Activated CD8-positive, alpha-beta T cell treated with anti-CD3 and anti-CD28 coated beads, Interleukin-2, amount 10 ng/mL, durations not matched to agents 7 days and 5 days (primary cell): ENCODE measurements around the gene IMMP2L. TPM values are rescaled to one million over a fixed set of nuclear protein-coding genes. Genes with fewer than 3 reads are reported as not detected.
A peak's percentile ranks its signal among the peaks of the same experiment; 100 is the strongest.

ENCODE experiments used
- ATAC-seq: fragments of 150-1000 bp; cut with Tn5 transposase; one replicate; pipeline ENCODE4 v1.10.0; 2021; ENCODE audit warnings: moderate library complexity
- CTCF ChIA-PET: fragments of 350-600 bp; sonication (Branson Sonifier 250); formaldehyde crosslinking; loops from one replicate; lab custom pipeline; 2021; ENCODE audit warnings: antibody characterized with exemption; lab: Charles Lee
- POLR2A ChIA-PET: fragments of 350-600 bp; sonication (Branson Sonifier 250); formaldehyde crosslinking; loops from one replicate; lab custom pipeline; 2021; ENCODE audit warnings: antibody characterized with exemption; lab: Charles Lee
- DNase-seq: peaks from one replicate; pipeline ENCODE4 v3.0.0-alpha.2; 2020
- H3K27ac Mint-ChIP-seq: one replicate; pipeline ENCODE4 v1.8.0; 2021; ENCODE audit warnings: mild to moderate bottlenecking, mixed read lengths
- H3K27me3 Mint-ChIP-seq: one replicate; pipeline ENCODE4 v1.8.0; 2021; ENCODE audit warnings: low read depth, mixed read lengths
- H3K36me3 Mint-ChIP-seq: one replicate; pipeline ENCODE4 v1.8.0; 2021; ENCODE audit warnings: low read depth, mixed read lengths
- H3K4me1 Mint-ChIP-seq: one replicate; pipeline ENCODE4 v1.8.0; 2021; ENCODE audit warnings: low read depth, mixed read lengths
- H3K4me3 Mint-ChIP-seq: one replicate; pipeline ENCODE4 v1.8.0; 2021; ENCODE audit warnings: mild to moderate bottlenecking, mixed read lengths
- H3K9me3 Mint-ChIP-seq: one replicate; pipeline ENCODE4 v1.8.0; 2022; ENCODE audit warnings: mixed read lengths; ENCODE audit not compliant: insufficient read depth
- total RNA-seq, 2 experiments: library from RNA; stranded (reverse); gene quantifications; one replicate each; pipeline ENCODE4 v1.2.3, GENCODE V29; 2021

Gene IMMP2L
- total RNA-seq, 2 experiments from 2014 or later: 7.1 to 9.7 TPM

GRCh38 chr7:111047595-111047994, 514.7 kb downstream of the IMMP2L start:
- Mint-ChIP-seq H3K27me3 (no peaks in the 10 kb centered on the region), H3K36me3 (peaks cover 3% of the 10 kb centered on the region), H3K4me3 (no peak overlapping the region), H3K27ac (no peak overlapping the region), H3K4me1 (peaks cover 18% of the 10 kb centered on the region), H3K9me3 (peaks cover 5% of the 10 kb centered on the region)
- ChIA-PET POLR2A (no interaction called here), CTCF (interaction anchor here (2.9 kb wide), 1 partner anchor 10 kb away, joined by 10 read pairs; no protein-coding TSS in a partner anchor)
- no peak for ATAC-seq
- no peak for DNase-seq

- ChIA-PET POLR2A (no interaction called here), CTCF (no interaction called here)
- Mint-ChIP-seq H3K27ac (no peak overlapping the region), H3K4me1 (peaks cover 15% of the 10 kb centered on the region), H3K27me3 (no peaks in the 10 kb centered on the region), H3K36me3 (peaks cover 3% of the 10 kb centered on the region), H3K4me3 (no peak overlapping the region), H3K9me3 (no peaks in the 10 kb centered on the region)
- DNase-seq (no peak), ATAC-seq (no peak)
Measured at GRCh38 chr7:111045449-111045848, 516.8 kb downstream of the IMMP2L start.

- peaks cover 6% of the 10 kb centered on the region for H3K36me3 Mint-ChIP-seq
- no peak overlapping the region for H3K4me3 Mint-ChIP-seq
- H3K4me1 Mint-ChIP-seq: peaks cover 12% of the 10 kb centered on the region
- no peak for DNase-seq
- ChIA-PET CTCF (interaction anchor here (2.3 kb wide), 1 partner anchor 9 kb away, joined by 7 read pairs; no protein-coding TSS in a partner anchor), POLR2A (interaction anchor here (0.6 to 1.0 kb wide), 2 partner anchors 12 to 29 kb away, joined by 3 read pairs; no protein-coding TSS in a partner anchor)
- H3K27me3 Mint-ChIP-seq: no peaks in the 10 kb centered on the region
- no peak overlapping the region for H3K27ac Mint-ChIP-seq
- no peak for ATAC-seq
- peaks cover 6% of the 10 kb centered on the region for H3K9me3 Mint-ChIP-seq
Measured at GRCh38 chr7:111043561-111043960, 518.7 kb downstream of the IMMP2L start.

- Mint-ChIP-seq H3K4me3 (no peak overlapping the region), H3K4me1 (peaks cover 19% of the 10 kb centered on the region), H3K9me3 (peaks cover 9% of the 10 kb centered on the region), H3K27me3 (no peaks in the 10 kb centered on the region), H3K36me3 (peaks cover 6% of the 10 kb centered on the region), H3K27ac (no peak overlapping the region)
- DNase-seq (no peak), ATAC-seq (no peak)
- CTCF ChIA-PET: interaction anchor here (0.7 to 2.3 kb wide), 2 partner anchors 10 to 13 kb away, joined by 3 to 7 read pairs; no protein-coding TSS in a partner anchor
- POLR2A ChIA-PET: interaction anchor here (0.6 to 1.3 kb wide), 4 partner anchors 10 to 50 kb away, joined by 3 to 5 read pairs (median 3); no protein-coding TSS in a partner anchor
Measured at GRCh38 chr7:111042842-111043241, 519.5 kb downstream of the IMMP2L start.

GRCh38 chr7:111041577-111041976, 520.7 kb downstream of the IMMP2L start:
- Mint-ChIP-seq H3K9me3 (peaks cover 9% of the 10 kb centered on the region), H3K27ac (peak overlapping the region; percentile 50), H3K36me3 (peaks cover 6% of the 10 kb centered on the region), H3K27me3 (no peaks in the 10 kb centered on the region), H3K4me3 (peak overlapping the region; percentile 0), H3K4me1 (peaks cover 27% of the 10 kb centered on the region)
- POLR2A ChIA-PET: interaction anchor here (1.0 to 1.4 kb wide), 3 partner anchors 11 to 42 kb away, joined by 3 to 5 read pairs (median 3); no protein-coding TSS in a partner anchor
- no peak for DNase-seq
- peak; percentile 55 for ATAC-seq
- CTCF ChIA-PET: interaction anchor here (1.0 to 2.3 kb wide), 4 partner anchors 9 to 35 kb away, joined by 3 to 7 read pairs (median 4); no protein-coding TSS in a partner anchor

GRCh38 chr7:111038185-111038584, 524.1 kb downstream of the IMMP2L start:
- ATAC-seq (no peak), DNase-seq (no peak)
- ChIA-PET POLR2A (no interaction called here), CTCF (interaction anchor here (1.0 kb wide), 1 partner anchor 45 kb away, joined by 4 read pairs; no protein-coding TSS in a partner anchor)
- H3K9me3 Mint-ChIP-seq: peaks cover 9% of the 10 kb centered on the region
- no peak overlapping the region for H3K27ac Mint-ChIP-seq
- H3K4me3 Mint-ChIP-seq: no peak overlapping the region
- H3K36me3 Mint-ChIP-seq: peaks cover 6% of the 10 kb centered on the region
- no peaks in the 10 kb centered on the region for H3K27me3 Mint-ChIP-seq
- H3K4me1 Mint-ChIP-seq: peaks cover 23% of the 10 kb centered on the region

GRCh38 chr7:111031916-111032315, 530.4 kb downstream of the IMMP2L start:
- Mint-ChIP-seq H3K9me3 (no peaks in the 10 kb centered on the region), H3K36me3 (peaks cover 17% of the 10 kb centered on the region), H3K4me1 (peaks cover 33% of the 10 kb centered on the region), H3K27ac (no peak overlapping the region), H3K27me3 (no peaks in the 10 kb centered on the region), H3K4me3 (no peak overlapping the region)
- POLR2A ChIA-PET: no interaction called here
- ATAC-seq (no peak), DNase-seq (no peak)
- CTCF ChIA-PET: interaction anchor here (1.5 kb wide), 2 partner anchors 9 to 51 kb away, joined by 3 to 5 read pairs; no protein-coding TSS in a partner anchor

- H3K4me3 Mint-ChIP-seq: no peak overlapping the region
- DNase-seq (no peak), ATAC-seq (no peak)
- POLR2A ChIA-PET: interaction anchor here (0.6 to 7.3 kb wide), 3 partner anchors 11 to 62 kb away, joined by 3 to 69 read pairs (median 34); partner anchors contain the start of gene LRRN3
- H3K27me3 Mint-ChIP-seq: no peaks in the 10 kb centered on the region
- peaks cover 21% of the 10 kb centered on the region for H3K36me3 Mint-ChIP-seq
- CTCF ChIA-PET: interaction anchor here (0.8 to 5.8 kb wide), 10 partner anchors 12 to 68 kb away, joined by 3 to 28 read pairs (median 3); no protein-coding TSS in a partner anchor
- peak overlapping the region; percentile 72 for H3K27ac Mint-ChIP-seq
- no peaks in the 10 kb centered on the region for H3K9me3 Mint-ChIP-seq
- peaks cover 49% of the 10 kb centered on the region for H3K4me1 Mint-ChIP-seq
Measured at GRCh38 chr7:111030336-111030735, 532.0 kb downstream of the IMMP2L start.

- peak overlapping the region; percentile 72 for H3K27ac Mint-ChIP-seq
- no peaks in the 10 kb centered on the region for H3K27me3 Mint-ChIP-seq
- ChIA-PET CTCF (interaction anchor here (0.8 to 5.8 kb wide), 17 partner anchors 10 to 434 kb away, joined by 3 to 28 read pairs (median 4); partner anchors contain the start of gene LRRN3), POLR2A (interaction anchor here (0.9 to 7.3 kb wide), 9 partner anchors 9 to 63 kb away, joined by 3 to 69 read pairs (median 5); partner anchors contain the start of gene LRRN3)
- no peaks in the 10 kb centered on the region for H3K9me3 Mint-ChIP-seq
- peak; percentile 37 for DNase-seq
- peaks cover 55% of the 10 kb centered on the region for H3K4me1 Mint-ChIP-seq
- H3K36me3 Mint-ChIP-seq: peaks cover 21% of the 10 kb centered on the region
- H3K4me3 Mint-ChIP-seq: peak overlapping the region; percentile 32
- ATAC-seq: no peak
Measured at GRCh38 chr7:111029574-111030251, 532.6 kb downstream of the IMMP2L start.

GRCh38 chr7:111029141-111029572, 533.1 kb downstream of the IMMP2L start:
- H3K9me3 Mint-ChIP-seq: no peaks in the 10 kb centered on the region
- peaks cover 61% of the 10 kb centered on the region for H3K4me1 Mint-ChIP-seq
- peak; percentile 6 for ATAC-seq
- ChIA-PET POLR2A (interaction anchor here (0.9 to 7.3 kb wide), 9 partner anchors 8 to 64 kb away, joined by 3 to 69 read pairs (median 5); partner anchors contain the start of gene LRRN3), CTCF (interaction anchor here (1.1 to 5.8 kb wide), 14 partner anchors 10 to 433 kb away, joined by 3 to 28 read pairs (median 4); partner anchors contain the start of gene LRRN3)
- H3K27ac Mint-ChIP-seq: peak overlapping the region; percentile 72
- H3K4me3 Mint-ChIP-seq: peak overlapping the region; percentile 32
- peaks cover 25% of the 10 kb centered on the region for H3K36me3 Mint-ChIP-seq
- DNase-seq: no peak
- no peaks in the 10 kb centered on the region for H3K27me3 Mint-ChIP-seq

GRCh38 chr7:111027396-111027795, 534.9 kb downstream of the IMMP2L start:
- Mint-ChIP-seq H3K9me3 (no peaks in the 10 kb centered on the region), H3K4me3 (peak overlapping the region; percentile 60), H3K4me1 (peaks cover 75% of the 10 kb centered on the region), H3K27me3 (no peaks in the 10 kb centered on the region), H3K36me3 (peaks cover 38% of the 10 kb centered on the region), H3K27ac (peak overlapping the region; percentile 83)
- ATAC-seq (peak; percentile 28), DNase-seq (no peak)
- POLR2A ChIA-PET: interaction anchor here (0.8 to 7.3 kb wide), 3 partner anchors 55 to 65 kb away, joined by 3 to 69 read pairs (median 34); partner anchors contain the start of gene LRRN3
- CTCF ChIA-PET: interaction anchor here (0.7 to 5.8 kb wide), 6 partner anchors 9 to 63 kb away, joined by 3 to 28 read pairs (median 4); partner anchors contain the start of gene LRRN3
